Measurements from ENCODE around the gene MYL10.

Gene MYL10

GRCh38 chr7:101667920-101668319, 38.8 kb upstream of the MYL10 start:
- 76% methylated on average over 3 of the region's 3 CpGs for WGBS
- H2AFZ ChIP-seq (ENCODE audit: low read depth, low read length), result no peak overlapping the region
- H3K27me3 ChIP-seq (ENCODE audit: control insufficient read depth in 1 of 2, insufficient read depth in 1 of 2, low read length in 2 of 2), result peaks cover 0 to 67% of the 10 kb centered on the region in 2 experiments
- H3K23ac ChIP-seq (ENCODE audit: low read length in 2 of 2), result no peak overlapping the region
- H3K4ac ChIP-seq (ENCODE audit: low read depth in 1 of 2, low read length in 2 of 2), result no peak overlapping the region
- no peak overlapping the region for H3K9ac ChIP-seq (ENCODE audit: low read length)
- H4K8ac ChIP-seq (ENCODE audit: low read length), result no peak overlapping the region
- no peaks in the 10 kb centered on the region for H3K36me3 ChIP-seq (ENCODE audit: control insufficient read depth in 1 of 2, insufficient read depth in 2 of 2, low read depth in 1 of 2, low read length in 2 of 2)
- H3K4me2 ChIP-seq (ENCODE audit: low read length, poor library complexity, severe bottlenecking), result no peak overlapping the region
- no peak overlapping the region for H3K18ac ChIP-seq (ENCODE audit: low read depth in 1 of 2, low read length in 2 of 2)
- H3K27ac ChIP-seq (ENCODE audit: low read length, poor library complexity, severe bottlenecking), result no peak overlapping the region
- H2BK15ac ChIP-seq (ENCODE audit: low read depth, poor library complexity, severe bottlenecking), result no peak overlapping the region
- H4K91ac ChIP-seq (ENCODE audit: low read length), result no peak overlapping the region
- peaks cover 7% of the 10 kb centered on the region for H3K9me3 ChIP-seq (ENCODE audit: control insufficient read depth, low read length)
- H3K4me3 ChIP-seq (ENCODE audit: insufficient read depth in 1 of 2, low read depth in 1 of 2, low read length in 2 of 2), result no peak overlapping the region
- no peak overlapping the region for H3K14ac ChIP-seq (ENCODE audit: low read length in 2 of 2)
- no peaks in the 10 kb centered on the region for H3K79me1 ChIP-seq (replicated peaks; ENCODE audit: low read length, poor library complexity, severe bottlenecking)
- no peak overlapping the region for H2BK120ac ChIP-seq (ENCODE audit: low read depth, low read length)
- DNase-seq, result no peak
- H2BK5ac ChIP-seq (ENCODE audit: low read depth, low read length, poor library complexity, severe bottlenecking), result no peak overlapping the region
- no peak overlapping the region for H2AK5ac ChIP-seq (ENCODE audit: low read length, severe bottlenecking)
- peaks cover 6% of the 10 kb centered on the region for H3K4me1 ChIP-seq (ENCODE audit: control insufficient read depth, insufficient read depth, low read depth, low read length)
- H2BK12ac ChIP-seq (ENCODE audit: low read length in 2 of 2), result no peak overlapping the region

DNA sequence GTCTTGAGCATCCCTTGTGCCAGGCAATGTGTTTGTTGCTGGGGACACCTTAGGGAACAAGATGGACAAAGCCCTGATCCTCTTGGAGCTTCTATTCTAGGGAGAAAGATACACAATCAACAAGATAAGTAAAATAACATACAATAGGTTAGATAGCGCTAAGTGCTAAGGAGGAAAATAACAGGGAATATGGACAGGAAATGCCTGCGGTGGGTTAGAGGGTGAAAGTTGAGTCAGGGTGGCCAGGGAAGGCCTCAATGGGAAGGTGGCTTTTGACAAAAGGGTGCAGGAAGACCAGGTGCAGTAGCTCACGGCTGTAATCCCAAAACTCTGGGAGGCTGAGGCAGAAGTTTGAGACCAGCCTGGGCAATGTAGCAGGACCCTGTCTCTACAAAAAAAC, 38.3 kb upstream of the MYL10 start:
- Histone ChIP-seq H4K8ac (ENCODE audit: low read length) (no peak overlapping the region), H3K18ac (ENCODE audit: low read depth in 1 of 2, low read length in 2 of 2) (no peak overlapping the region), H2BK120ac (ENCODE audit: low read depth, low read length) (no peak overlapping the region), H2BK12ac (ENCODE audit: low read length in 2 of 2) (no peak overlapping the region), H2AK5ac (ENCODE audit: low read length, severe bottlenecking) (no peak overlapping the region), H3K27me3 (ENCODE audit: control insufficient read depth in 1 of 2, insufficient read depth in 1 of 2, low read length in 2 of 2) (peaks cover 0 to 72% of the 10 kb centered on the region in 2 experiments), H3K23ac (ENCODE audit: low read length in 2 of 2) (no peak overlapping the region), H3K4me3 (ENCODE audit: insufficient read depth in 1 of 2, low read depth in 1 of 2, low read length in 2 of 2) (no peak overlapping the region), H3K9ac (ENCODE audit: low read length) (no peak overlapping the region), H3K4ac (ENCODE audit: low read depth in 1 of 2, low read length in 2 of 2) (no peak overlapping the region), H2BK15ac (ENCODE audit: low read depth, poor library complexity, severe bottlenecking) (no peak overlapping the region), H3K27ac (ENCODE audit: low read length, poor library complexity, severe bottlenecking) (no peak overlapping the region), H3K36me3 (ENCODE audit: control insufficient read depth in 1 of 2, insufficient read depth in 2 of 2, low read depth in 1 of 2, low read length in 2 of 2) (no peaks in the 10 kb centered on the region), H3K14ac (ENCODE audit: low read length in 2 of 2) (no peak overlapping the region), H4K91ac (ENCODE audit: low read length) (no peak overlapping the region), H3K9me3 (ENCODE audit: control insufficient read depth, low read length) (peaks cover 12% of the 10 kb centered on the region), H2BK5ac (ENCODE audit: low read depth, low read length, poor library complexity, severe bottlenecking) (no peak overlapping the region), H2AFZ (ENCODE audit: low read depth, low read length) (no peak overlapping the region), H3K4me1 (ENCODE audit: control insufficient read depth, insufficient read depth, low read depth, low read length) (peaks cover 6% of the 10 kb centered on the region), H3K4me2 (ENCODE audit: low read length, poor library complexity, severe bottlenecking) (no peak overlapping the region), H3K79me1 (replicated peaks; ENCODE audit: low read length, poor library complexity, severe bottlenecking) (no peaks in the 10 kb centered on the region)
- no peak for DNase-seq
- 89% methylated on average over 3 of the region's 3 CpGs for whole genome bisulfite sequencing

DNA sequence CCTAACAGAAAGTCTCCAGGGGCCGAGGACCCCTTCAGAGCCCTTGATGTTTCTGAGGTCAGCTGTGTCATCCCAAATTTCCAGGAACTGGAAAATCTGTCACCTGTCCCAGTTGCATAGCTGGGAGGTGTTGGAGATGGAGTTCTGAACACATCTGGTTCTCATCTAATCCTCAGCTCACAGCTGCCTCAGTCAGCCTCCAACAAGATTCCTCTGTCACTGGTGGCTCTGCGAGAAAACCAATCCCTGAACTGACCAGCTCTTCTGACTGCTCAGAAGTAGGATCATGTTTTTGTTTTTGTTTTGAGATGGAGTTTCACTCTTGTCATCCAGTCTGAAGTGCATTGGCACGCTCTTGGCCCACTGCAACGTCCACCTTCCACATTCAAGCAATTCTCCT, 37.6 kb upstream of the MYL10 start:
- Histone ChIP-seq H3K4me3 (ENCODE audit: insufficient read depth in 1 of 2, low read depth in 1 of 2, low read length in 2 of 2) (no peak overlapping the region), H4K8ac (ENCODE audit: low read length) (no peak overlapping the region), H2BK12ac (ENCODE audit: low read length in 2 of 2) (no peak overlapping the region), H3K36me3 (ENCODE audit: control insufficient read depth in 1 of 2, insufficient read depth in 2 of 2, low read depth in 1 of 2, low read length in 2 of 2) (no peaks in the 10 kb centered on the region), H3K14ac (ENCODE audit: low read length in 2 of 2) (no peak overlapping the region), H3K9me3 (ENCODE audit: control insufficient read depth, low read length) (peaks cover 15% of the 10 kb centered on the region), H3K4me1 (ENCODE audit: control insufficient read depth, insufficient read depth, low read depth, low read length) (peaks cover 6% of the 10 kb centered on the region), H3K27me3 (ENCODE audit: control insufficient read depth in 1 of 2, insufficient read depth in 1 of 2, low read length in 2 of 2) (peaks cover 0 to 71% of the 10 kb centered on the region in 2 experiments), H2BK120ac (ENCODE audit: low read depth, low read length) (no peak overlapping the region), H3K9ac (ENCODE audit: low read length) (no peak overlapping the region), H2AK5ac (ENCODE audit: low read length, severe bottlenecking) (no peak overlapping the region), H3K18ac (ENCODE audit: low read depth in 1 of 2, low read length in 2 of 2) (no peak overlapping the region), H2AFZ (ENCODE audit: low read depth, low read length) (no peak overlapping the region), H3K79me1 (replicated peaks; ENCODE audit: low read length, poor library complexity, severe bottlenecking) (no peaks in the 10 kb centered on the region), H2BK5ac (ENCODE audit: low read depth, low read length, poor library complexity, severe bottlenecking) (no peak overlapping the region), H3K27ac (ENCODE audit: low read length, poor library complexity, severe bottlenecking) (no peak overlapping the region), H3K4ac (ENCODE audit: low read depth in 1 of 2, low read length in 2 of 2) (no peak overlapping the region), H3K4me2 (ENCODE audit: low read length, poor library complexity, severe bottlenecking) (no peak overlapping the region), H4K91ac (ENCODE audit: low read length) (no peak overlapping the region), H3K23ac (ENCODE audit: low read length in 2 of 2) (no peak overlapping the region), H2BK15ac (ENCODE audit: low read depth, poor library complexity, severe bottlenecking) (no peak overlapping the region)
- 83% methylated on average over 4 of the region's 4 CpGs for WGBS
- no peak for DNase-seq

- WGBS, result 79% methylated on average over 6 of the region's 8 CpGs
- H3K79me1 ChIP-seq (replicated peaks; ENCODE audit: low read length, poor library complexity, severe bottlenecking), result no peaks in the 10 kb centered on the region
Measured at GRCh38 chr7:101666293-101666692, 37.2 kb upstream of the MYL10 start.

More at GRCh38 chr7:101666293-101666692, 37.2 kb upstream of the MYL10 start:
- no peak for DNase-seq
- Histone ChIP-seq H3K23ac (ENCODE audit: low read length in 2 of 2) (no peak overlapping the region), H2BK15ac (ENCODE audit: low read depth, poor library complexity, severe bottlenecking) (no peak overlapping the region), H2BK120ac (ENCODE audit: low read depth, low read length) (no peak overlapping the region), H3K4me2 (ENCODE audit: low read length, poor library complexity, severe bottlenecking) (no peak overlapping the region), H2BK5ac (ENCODE audit: low read depth, low read length, poor library complexity, severe bottlenecking) (no peak overlapping the region), H2AK5ac (ENCODE audit: low read length, severe bottlenecking) (no peak overlapping the region), H3K4me3 (ENCODE audit: insufficient read depth in 1 of 2, low read depth in 1 of 2, low read length in 2 of 2) (no peak overlapping the region), H3K18ac (ENCODE audit: low read depth in 1 of 2, low read length in 2 of 2) (no peak overlapping the region), H2BK12ac (ENCODE audit: low read length in 2 of 2) (no peak overlapping the region), H4K91ac (ENCODE audit: low read length) (no peak overlapping the region), H2AFZ (ENCODE audit: low read depth, low read length) (no peak overlapping the region), H3K27me3 (ENCODE audit: control insufficient read depth in 1 of 2, insufficient read depth in 1 of 2, low read length in 2 of 2) (peaks cover 0 to 73% of the 10 kb centered on the region in 2 experiments), H3K27ac (ENCODE audit: low read length, poor library complexity, severe bottlenecking) (no peak overlapping the region), H3K14ac (ENCODE audit: low read length in 2 of 2) (no peak overlapping the region), H3K4me1 (ENCODE audit: control insufficient read depth, insufficient read depth, low read depth, low read length) (peaks cover 4% of the 10 kb centered on the region), H4K8ac (ENCODE audit: low read length) (no peak overlapping the region), H3K36me3 (ENCODE audit: control insufficient read depth in 1 of 2, insufficient read depth in 2 of 2, low read depth in 1 of 2, low read length in 2 of 2) (no peaks in the 10 kb centered on the region), H3K9me3 (ENCODE audit: control insufficient read depth, low read length) (peaks cover 15% of the 10 kb centered on the region), H3K9ac (ENCODE audit: low read length) (no peak overlapping the region), H3K4ac (ENCODE audit: low read depth in 1 of 2, low read length in 2 of 2) (no peak overlapping the region)

Data from mesenchymal stem cell (in vitro differentiated cells and primary cell).